A673 (cell line): ENCODE measurements around the gene CDKN3.

Experiments used
- CTCF ChIP-seq: fragments of 300-800, 200-600 bp; sonication (generic); conservative IDR thresholded peaks from 2 replicates; pipeline ENCODE4 v1.5.1; 2017; ENCODE audit warnings: low read depth, mild to moderate bottlenecking, antibody characterized with exemption, low read length, moderate library complexity, mixed read lengths
- EZH2 ChIP-seq: fragments of 200-600 bp; sonication (generic); IDR thresholded peaks from 2 replicates; pipeline ENCODE4 v1.6.1; 2017; ENCODE audit warnings: borderline replicate concordance, low read depth, mild to moderate bottlenecking, mixed read lengths, antibody characterized with exemption, low read length; ENCODE audit not compliant: poor library complexity, severe bottlenecking

GRCh38 chr14:54377501-54377900 is 19.3 kb upstream of the CDKN3 start:
- TF ChIP-seq CTCF (no peak), EZH2 (no peak)
